Endothelial cell of umbilical vein (primary cell): Measurements from ENCODE around the gene RNFT2.

ENCODE experiments used
- CTCF ChIP-seq, 2 donors: IDR thresholded peaks; 1 replicate in 1 of 2; 2 replicates in 1 of 2; pipeline ENCODE4 v1.5.1; 2011; ENCODE audit warnings: low read length in 2 of 2, mild to moderate bottlenecking in 2 of 2, moderate library complexity in 2 of 2, control low read depth in 1 of 2, inconsistent platforms in 1 of 2, low read depth in 1 of 2; ENCODE audit not compliant: insufficient read depth in 1 of 2; ENCODE audit errors: extremely low read depth in 1 of 2
- EZH2 ChIP-seq: IDR thresholded peaks from 2 replicates; pipeline ENCODE4 v1.6.1; 2012; ENCODE audit warnings: borderline replicate concordance, low read depth, mild to moderate bottlenecking, moderate library complexity, low read length, inconsistent platforms; ENCODE audit not compliant: severe bottlenecking
- JUN ChIP-seq: IDR thresholded peaks from 2 replicates; pipeline ENCODE4 v1.6.1; 2011; ENCODE audit warnings: borderline replicate concordance, low read depth; ENCODE audit not compliant: insufficient read length, insufficient read depth
- MAX ChIP-seq: IDR thresholded peaks from 2 replicates; pipeline ENCODE4 v1.6.1; 2011; ENCODE audit not compliant: insufficient read depth, insufficient read length
- POLR2AphosphoS5 ChIP-seq: IDR thresholded peaks from 2 replicates; pipeline ENCODE4 v1.6.1; 2012; ENCODE audit warnings: low read depth, mild to moderate bottlenecking, control low read depth, low read length, moderate library complexity; ENCODE audit not compliant: insufficient read depth

GRCh38 chr12:116887244-116887643 is 149.1 kb downstream of the RNFT2 start:
- TF ChIP-seq CTCF (IDR thresholded peaks at IDR 0.05; ENCODE audit: extremely low read depth in 1 of 2, insufficient read depth in 1 of 2, low read depth in 1 of 2, low read length in 2 of 2): no peak
- no peak for TF ChIP-seq EZH2
- TF ChIP-seq JUN: no peak
- TF ChIP-seq POLR2AphosphoS5: no peak
- no peak for TF ChIP-seq MAX
